ENCODE results near the gene GRIK4.
"Not testable (repeated sequence)": the region's sequence is repeated elsewhere in the genome, so short reads cannot be mapped to it uniquely, and the experiment has no call there.

GRIK4 gene

GRCh38 chr11:120579611-120580031 lies 68.1 kb downstream of the GRIK4 start:
- no peak for DNase-seq

- no peak for DNase-seq
Observed at GRCh38 chr11:120581313-120581712, 69.8 kb downstream of the GRIK4 start.

DNA sequence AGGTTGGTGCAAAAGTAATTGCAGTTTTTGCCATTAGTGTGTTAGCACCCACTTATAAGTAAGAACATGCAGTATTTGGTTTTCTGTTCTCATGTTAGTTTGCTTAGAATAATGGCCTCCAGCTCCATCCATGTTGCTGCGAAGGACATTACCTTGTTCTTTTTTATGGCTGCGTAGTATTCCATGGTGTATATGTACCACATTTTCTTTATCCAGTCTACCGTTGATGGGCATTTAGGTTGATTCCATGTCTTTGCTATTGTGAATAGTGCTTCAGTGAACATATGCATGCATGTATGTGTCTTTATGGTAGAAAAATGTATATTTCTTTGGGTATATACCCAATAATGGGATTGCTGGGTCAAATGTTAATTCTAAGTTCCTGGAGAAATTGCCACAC lies 71.0 kb downstream of the GRIK4 start:
- not testable (repeated sequence) for DNase-seq

DNA sequence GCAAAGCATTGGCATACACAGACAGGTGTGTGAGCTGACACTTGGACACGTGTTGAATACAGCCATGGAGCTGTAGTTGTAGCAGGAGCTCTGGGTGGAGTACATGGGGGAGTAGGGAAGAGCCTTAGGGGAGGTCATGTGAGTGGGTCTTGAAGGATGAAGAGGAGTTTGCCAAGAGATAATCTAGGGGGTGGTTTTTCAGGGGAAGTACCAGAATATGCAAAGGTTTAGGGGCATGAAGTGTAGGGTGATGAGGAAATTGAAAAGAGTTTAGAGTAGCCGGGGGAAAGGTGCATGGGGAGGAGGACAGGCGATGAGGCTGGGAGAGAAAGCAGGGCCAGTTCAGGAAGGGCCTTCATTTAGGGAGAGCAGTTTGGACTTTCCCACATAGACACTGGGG lies 74.5 kb downstream of the GRIK4 start:
- no peak for DNase-seq

DNA sequence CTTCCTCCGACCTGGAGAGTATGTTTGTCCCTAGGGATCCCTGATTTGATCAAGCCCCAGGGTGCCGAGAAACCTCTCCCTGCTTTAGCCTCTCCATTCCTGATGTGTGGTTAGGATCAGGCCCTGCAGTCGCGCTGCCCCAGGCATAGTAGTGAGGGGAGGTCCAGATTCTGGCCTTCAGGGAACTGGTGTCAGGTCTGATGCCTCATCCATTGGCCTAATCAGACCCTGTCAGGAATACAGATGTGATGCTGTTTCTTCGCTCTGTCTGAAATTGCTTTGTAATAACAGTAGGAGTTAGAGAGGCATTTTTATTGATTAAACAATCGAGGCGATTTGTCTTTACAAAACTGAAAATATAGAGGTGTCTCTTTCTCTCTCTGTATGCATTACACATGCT lies 75.2 kb downstream of the GRIK4 start:
- DNase-seq: no peak

DNA sequence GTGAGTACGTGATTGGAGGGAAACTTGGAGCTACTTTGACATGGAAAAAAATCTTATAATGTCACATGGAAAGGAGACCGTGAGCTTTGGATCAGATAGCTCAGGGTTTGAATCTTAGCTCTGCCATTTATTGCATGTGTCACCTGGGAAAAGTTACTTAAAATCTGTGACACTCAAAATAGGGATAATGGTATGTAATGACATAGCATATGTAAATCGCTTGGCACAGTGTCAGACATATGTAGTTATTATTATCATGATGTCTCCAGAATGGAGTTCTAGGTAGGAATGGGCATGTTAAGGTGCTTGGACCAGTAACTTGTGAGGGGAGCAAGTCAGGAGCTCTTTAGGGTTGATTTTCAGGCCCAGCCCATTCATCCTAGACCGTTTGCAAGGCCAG lies 75.8 kb downstream of the GRIK4 start:
- DNase-seq: no peak

DNA sequence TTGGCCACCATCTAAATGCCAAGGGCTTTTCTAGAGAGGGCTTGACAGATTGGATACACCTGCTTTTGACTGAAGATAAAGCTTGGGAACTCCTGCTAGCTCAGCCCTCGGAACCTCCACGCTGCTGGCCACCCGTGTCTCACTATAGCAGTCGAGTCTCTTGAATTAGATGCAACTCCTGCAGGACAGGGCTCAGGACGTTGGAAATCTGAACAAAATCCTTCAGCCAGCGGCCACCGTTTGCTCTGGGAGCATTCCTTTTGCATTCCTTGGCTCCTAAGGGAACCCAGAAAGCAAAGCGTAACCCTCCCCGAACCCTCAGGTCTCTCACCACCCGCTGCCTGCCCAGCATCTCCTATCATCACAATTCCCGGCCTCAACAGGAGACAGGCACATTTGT lies 77.8 kb downstream of the GRIK4 start:
- no peak for DNase-seq

DNA sequence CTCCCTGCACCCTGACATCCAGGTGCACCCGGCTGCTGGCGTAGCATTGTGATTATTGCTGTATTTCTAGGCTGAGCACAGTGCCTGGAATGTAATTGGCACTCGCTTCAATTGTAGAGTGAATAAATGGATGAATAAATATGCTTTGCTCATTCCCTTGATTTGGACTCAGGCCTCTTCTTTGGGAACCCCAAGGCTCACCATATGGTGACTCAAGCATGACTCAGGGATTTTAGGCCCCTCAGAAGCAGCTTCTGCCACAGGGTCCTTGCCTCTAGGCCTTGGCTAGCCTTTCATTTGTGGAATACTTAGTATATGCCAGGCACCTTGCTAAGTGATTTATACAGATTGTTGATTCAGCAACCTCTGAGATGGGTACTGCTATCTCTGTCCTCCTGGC lies 78.9 kb downstream of the GRIK4 start:
- DNase-seq: no peak

GRCh38 chr11:120594746-120595145 lies 83.2 kb downstream of the GRIK4 start:
- DNase-seq: no peak

DNA sequence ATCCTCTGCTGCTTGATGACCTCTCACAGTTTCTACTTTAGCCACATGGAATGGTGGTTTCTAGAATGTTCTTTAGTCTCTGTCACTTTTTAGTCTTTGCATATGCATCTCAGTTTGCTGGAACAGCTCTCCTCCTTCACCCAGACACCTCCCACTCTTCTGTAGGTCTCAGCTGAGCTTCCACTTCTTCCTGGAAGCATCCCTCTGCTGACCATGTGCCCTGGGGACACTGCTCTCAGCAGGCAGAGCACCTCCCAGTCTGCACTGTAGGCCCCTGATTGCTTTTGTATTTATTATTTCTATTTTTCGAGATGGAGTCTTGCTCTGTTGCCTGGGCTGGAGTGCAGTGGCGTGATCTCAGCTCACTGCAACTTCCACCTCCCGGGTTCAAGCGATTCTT lies 84.0 kb downstream of the GRIK4 start:
- no peak for DNase-seq

DNA sequence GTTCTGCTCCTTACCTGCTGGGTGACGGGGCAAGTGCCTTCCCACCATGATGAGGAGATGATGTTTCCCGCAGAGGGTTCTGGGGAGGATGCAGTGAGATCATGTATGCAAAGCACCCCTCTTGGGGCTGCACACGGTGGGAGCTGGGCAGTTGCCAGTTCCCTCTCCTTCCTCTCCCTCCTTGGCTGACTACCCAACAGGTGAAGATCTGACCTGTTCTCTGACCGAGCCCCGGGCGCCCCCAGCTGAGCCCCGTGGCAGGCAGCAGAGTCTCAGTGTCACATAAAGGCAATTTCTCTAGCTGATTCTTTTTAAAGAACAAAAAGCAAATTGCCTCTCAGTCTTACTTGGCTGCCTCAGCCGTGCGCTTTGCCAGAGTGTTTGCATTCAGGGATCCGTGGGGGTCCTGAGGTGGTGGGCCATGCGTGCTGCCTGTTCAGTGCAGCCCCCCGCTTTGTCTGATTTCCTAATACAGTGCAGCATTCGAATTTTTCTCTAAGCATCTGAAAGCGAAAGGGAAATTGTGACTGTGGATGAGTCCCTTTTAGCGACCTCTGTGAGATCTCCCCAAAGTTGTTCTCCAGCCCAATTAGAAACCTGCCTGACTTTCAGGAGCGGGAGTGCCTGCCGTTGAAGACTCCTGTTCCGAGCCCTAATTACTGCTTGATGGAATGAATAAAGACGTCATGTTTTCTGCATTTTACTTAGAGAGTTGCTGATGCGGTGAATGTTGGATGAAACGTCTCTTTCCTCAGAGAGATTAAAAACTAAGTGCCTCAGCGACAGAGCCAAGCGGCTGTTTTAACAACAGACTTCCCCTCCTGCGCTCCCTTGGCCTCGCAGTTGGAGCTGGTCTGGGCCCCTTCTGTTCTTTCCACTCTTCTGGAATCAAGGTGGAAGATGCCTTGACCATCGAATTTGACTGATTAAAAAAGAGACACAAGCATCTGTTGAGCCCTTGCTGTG lies 86.0 kb downstream of the GRIK4 start:
- DNase-seq: no peak

GRCh38 chr11:120598517-120599257 lies 87.1 kb downstream of the GRIK4 start:
- no peak for DNase-seq

DNA sequence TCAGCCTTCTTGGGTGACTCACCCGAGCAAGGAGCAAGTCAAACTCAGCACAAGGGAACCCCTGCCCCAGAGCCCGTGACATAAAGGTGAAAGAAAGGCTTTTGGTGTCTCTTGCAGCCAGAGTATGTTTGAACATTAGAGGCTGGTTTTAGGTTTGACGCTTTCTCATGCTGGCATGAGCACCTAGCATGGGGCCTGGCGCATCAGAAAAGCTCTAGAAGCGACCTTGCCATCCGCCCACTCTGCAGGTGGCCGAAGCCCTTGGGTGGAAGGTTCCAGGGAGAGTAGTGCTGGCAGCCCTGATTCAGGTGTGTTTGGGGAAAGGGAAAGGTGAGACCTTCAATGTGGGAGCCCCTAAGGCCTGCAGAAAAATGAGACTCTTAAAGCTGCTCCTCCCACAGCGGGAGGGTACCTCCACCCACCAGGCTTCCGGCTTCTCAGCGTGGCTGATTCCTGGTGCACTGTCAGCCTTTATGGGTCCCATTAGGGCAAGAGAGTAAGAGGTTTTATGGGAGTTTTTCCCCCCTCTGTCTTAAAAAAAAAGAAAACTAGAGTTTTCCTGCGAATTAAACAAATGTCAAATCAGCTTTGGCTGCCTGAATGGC lies 88.4 kb downstream of the GRIK4 start:
- DNase-seq: no peak

DNA sequence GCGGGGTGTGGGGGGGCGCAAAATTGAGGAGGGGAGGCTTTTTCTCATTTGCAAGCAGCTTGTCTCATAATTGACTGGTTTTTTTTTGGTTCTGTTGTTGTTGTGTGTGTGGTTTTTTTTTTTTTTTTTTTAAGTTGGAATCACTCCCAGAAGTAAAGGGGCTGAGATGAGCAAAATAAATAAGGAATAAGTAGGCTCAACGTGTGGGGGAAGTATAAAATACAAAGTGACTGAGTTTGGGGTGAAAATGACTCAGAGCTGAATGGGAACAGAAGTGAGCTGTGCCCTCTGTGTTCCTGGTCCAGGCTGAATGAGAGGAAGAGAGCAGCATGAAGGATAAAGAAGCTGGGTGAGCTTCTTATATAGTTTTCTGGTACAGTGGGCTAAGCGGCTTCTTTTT lies 90.0 kb downstream of the GRIK4 start:
- DNase-seq: no peak

DNA sequence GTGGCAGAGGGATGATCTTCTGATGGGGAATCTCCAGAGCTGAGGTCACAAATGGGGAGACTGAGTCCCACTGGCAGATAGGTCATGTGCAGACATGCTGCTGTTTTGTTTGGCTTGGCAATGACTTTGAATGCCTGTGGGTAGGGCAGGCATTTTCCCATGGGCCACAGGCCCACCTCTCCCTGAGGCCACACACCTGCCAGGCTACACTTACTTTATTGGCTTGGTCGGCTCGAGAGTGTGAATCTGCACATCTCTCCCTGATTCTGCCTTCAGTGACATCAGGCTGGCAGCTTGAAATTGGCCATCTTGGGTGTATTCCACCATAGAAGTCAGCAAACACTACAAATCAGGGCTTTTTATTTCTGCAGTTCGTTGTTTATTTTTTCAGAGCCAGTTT lies 91.5 kb downstream of the GRIK4 start:
- DNase-seq: no peak

DNA sequence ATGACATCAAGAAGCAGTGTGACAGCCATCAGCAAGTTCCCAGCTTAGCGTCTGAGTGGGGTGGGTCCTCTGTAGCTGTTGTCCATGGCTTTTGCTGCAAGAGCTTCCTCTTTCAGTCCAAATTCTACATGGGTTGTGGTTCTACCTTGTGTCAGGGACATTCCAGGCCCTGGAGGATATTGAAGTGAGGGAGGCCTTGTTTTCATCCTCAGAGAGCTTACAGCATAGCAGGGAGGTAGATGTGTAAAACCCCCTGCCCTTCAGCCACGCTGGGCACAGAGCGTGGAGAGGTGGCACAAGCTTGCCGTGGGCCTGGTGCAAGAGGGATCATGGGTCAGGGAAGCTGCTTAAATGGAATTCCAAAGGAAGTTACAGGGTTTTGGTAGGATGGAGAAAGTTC lies 93.9 kb downstream of the GRIK4 start:
- no peak for DNase-seq

DNA sequence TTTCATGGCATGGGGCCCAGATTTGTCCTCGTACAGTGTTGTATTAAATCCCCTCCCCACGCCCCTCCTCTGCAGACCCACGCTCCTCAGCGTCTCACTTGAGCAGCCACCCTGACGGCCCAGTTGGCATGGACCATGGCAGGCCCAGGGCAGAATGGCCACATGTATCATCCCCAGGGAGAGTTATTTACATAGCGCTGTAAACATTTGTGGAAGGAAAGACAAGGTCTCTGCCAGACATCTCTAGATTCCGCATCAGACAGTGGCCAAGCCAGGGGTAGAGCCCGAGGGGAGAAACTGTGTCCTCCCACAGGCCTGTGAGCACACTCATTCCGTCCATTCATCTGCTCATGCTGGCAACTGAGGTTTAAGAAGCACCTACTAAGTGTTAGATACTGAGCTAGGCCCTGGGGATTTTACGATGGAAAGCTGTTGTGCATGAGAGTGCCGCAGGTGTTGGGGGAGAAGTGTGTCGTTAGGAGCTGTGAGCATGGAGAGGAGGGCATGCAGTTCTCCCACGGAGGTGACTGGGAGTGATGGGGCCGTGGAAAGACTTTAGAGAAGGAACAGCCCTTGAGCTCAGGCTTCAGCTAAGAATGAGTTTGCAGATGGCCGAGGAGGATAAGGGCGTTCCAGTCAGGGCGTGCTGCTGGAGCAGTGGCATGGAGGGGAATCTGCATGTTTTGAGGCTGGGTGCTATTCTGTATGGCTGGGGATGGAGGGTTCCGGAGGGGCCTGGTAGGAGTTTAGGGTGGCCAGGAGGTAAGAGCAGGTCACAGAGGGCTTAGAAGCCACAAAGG lies 94.9 kb downstream of the GRIK4 start:
- no peak for DNase-seq

DNA sequence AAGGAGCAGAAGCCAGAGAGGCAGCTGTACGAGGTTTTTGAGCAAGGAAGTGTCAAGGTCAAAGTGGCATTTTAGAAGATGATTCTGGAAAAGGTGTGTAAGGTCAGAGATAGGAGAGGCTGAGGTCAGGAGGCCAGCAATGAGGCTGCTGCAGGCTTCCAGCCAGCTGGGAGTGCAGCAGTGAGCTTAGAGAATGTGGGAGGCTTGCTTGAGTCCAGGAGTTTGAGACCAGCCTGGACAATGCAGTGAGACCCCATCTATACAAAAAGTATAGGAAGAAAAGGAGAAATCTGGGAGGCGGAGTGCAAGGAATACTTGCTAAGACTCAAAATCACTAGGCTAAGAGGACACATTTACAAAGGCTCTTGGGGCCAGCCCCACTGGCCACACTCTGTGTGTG lies 96.5 kb downstream of the GRIK4 start:
- DNase-seq: no peak

GRCh38 chr11:120608760-120609211 lies 97.2 kb downstream of the GRIK4 start:
- no peak for DNase-seq

- no peak for DNase-seq
Observed at GRCh38 chr11:120610111-120610510, 98.6 kb downstream of the GRIK4 start.

GRCh38 chr11:120611581-120611980 lies 100.0 kb downstream of the GRIK4 start:
- no peak for DNase-seq

DNA sequence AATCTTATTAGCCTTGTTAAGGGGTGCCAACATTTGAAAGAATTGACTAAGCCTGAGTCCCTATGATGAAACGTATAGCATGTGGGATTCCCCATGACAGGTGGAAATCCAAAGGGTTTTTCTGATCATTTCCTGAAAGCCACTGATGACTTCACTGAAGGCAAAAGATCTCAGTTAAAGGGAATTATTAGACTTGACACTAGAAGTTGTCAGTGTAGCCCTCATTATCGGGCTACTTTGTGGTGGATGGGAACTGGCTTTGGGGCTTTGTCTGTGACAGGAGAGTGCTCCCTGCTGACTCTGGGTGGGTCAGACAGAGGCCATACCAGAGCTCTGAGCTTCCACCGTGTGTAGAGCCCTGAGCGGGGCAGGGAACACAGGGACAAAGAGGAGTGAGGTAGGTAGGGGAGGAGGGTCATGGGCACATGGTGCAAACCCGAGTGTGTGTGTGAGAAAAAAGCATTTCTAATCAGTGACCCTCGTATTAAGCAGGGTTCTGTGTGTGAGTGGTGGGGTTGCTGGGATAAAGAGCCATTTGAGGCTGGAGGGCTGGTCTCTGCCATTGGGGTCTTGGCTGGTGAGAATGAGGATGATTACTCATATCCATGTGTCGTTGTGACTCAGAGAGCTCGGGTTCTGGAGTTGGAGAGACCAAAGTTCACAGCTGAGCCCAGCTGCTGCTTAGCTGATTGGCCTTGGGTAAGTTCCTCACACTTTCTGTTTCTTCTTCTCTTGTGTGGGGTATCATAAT lies 101.1 kb downstream of the GRIK4 start:
- DNase-seq: no peak

All from NCI-H2029 (cell line).